IPS-15b (cell line): ENCODE data around the gene PLD2.

Experiments
- H3K27me3 ChIP-seq: one replicate; pipeline ENCODE4 v1.6.1; 2013; ENCODE audit warnings: low read length; ENCODE audit not compliant: control insufficient read depth, insufficient read depth
- H3K36me3 ChIP-seq: one replicate; pipeline ENCODE4 v1.6.1; 2013; ENCODE audit warnings: low read length; ENCODE audit not compliant: control insufficient read depth, insufficient read depth
- H3K4me1 ChIP-seq: one replicate; pipeline ENCODE4 v1.6.1; 2013; ENCODE audit warnings: mild to moderate bottlenecking, low read length; ENCODE audit not compliant: control insufficient read depth, insufficient read depth
- H3K4me3 ChIP-seq: one replicate; pipeline ENCODE4 v1.5.1; 2013; ENCODE audit warnings: low read depth, low read length
- H3K9ac ChIP-seq: one replicate; pipeline ENCODE4 v1.6.1; 2013; ENCODE audit warnings: low read depth, mild to moderate bottlenecking, low read length
- H3K9me3 ChIP-seq: one replicate; pipeline ENCODE4 v1.6.1; 2013; ENCODE audit warnings: mild to moderate bottlenecking, low read length; ENCODE audit not compliant: control insufficient read depth, insufficient read depth

Gene PLD2, protein sequence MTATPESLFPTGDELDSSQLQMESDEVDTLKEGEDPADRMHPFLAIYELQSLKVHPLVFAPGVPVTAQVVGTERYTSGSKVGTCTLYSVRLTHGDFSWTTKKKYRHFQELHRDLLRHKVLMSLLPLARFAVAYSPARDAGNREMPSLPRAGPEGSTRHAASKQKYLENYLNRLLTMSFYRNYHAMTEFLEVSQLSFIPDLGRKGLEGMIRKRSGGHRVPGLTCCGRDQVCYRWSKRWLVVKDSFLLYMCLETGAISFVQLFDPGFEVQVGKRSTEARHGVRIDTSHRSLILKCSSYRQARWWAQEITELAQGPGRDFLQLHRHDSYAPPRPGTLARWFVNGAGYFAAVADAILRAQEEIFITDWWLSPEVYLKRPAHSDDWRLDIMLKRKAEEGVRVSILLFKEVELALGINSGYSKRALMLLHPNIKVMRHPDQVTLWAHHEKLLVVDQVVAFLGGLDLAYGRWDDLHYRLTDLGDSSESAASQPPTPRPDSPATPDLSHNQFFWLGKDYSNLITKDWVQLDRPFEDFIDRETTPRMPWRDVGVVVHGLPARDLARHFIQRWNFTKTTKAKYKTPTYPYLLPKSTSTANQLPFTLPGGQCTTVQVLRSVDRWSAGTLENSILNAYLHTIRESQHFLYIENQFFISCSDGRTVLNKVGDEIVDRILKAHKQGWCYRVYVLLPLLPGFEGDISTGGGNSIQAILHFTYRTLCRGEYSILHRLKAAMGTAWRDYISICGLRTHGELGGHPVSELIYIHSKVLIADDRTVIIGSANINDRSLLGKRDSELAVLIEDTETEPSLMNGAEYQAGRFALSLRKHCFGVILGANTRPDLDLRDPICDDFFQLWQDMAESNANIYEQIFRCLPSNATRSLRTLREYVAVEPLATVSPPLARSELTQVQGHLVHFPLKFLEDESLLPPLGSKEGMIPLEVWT

DNA sequence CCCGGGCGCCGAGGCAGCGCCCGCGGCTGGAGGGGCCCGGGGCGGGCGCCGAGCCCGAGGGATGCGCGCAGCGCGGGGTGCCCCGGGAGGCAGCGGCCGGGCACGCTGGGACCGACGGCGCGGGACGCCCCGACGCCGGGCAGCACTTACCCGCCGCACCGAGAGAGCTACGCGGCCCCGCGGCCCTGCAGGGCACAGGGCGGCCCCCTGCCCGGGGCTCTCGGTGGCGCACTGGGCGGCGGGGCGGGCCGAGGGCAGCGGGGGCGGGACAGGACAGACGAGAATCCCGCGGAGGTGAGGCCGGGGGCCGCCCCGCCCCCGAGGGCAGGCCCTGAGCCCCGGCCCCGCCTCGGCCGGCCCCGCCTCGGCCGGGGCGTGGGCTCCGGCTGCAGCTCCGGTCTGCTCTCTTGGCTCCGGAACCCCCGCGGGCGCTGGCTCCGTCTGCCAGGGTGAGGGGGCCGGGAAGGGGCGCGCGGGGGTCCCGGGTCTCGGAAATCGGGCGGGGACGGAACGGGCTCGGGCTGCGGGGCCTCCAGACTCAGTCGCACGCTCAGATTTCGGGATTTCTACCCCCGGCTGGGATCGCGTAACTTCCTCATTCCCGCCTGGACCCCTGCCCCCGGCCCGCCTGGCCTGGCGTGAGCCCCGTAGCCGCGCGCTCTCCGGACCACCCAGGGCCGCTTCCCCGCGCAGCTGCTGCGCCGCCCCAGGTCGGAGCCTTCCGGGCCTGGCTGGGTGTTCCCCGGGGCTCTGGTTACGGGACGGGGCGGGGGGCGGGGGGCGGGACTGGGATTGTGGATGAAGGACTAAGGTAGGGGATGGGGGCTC lies at the start of gene PLD2:
Gene PLD2, plus strand, starts transcription at position 376 of the 828 bp plus-strand sequence. CDS start 621 bp downstream, outside the sequence.
- H3K9ac ChIP-seq, result peak within 1 kb of the TSS; percentile 70
- no peaks in the 10 kb centered on the region for H3K9me3 ChIP-seq
- no peaks in the 10 kb centered on the region for H3K27me3 ChIP-seq
- peaks cover 19% of the 10 kb centered on the region for H3K36me3 ChIP-seq
- H3K4me1 ChIP-seq, result no peaks in the 10 kb centered on the region
- peak within 1 kb of the TSS; percentile 82 for H3K4me3 ChIP-seq

DNA sequence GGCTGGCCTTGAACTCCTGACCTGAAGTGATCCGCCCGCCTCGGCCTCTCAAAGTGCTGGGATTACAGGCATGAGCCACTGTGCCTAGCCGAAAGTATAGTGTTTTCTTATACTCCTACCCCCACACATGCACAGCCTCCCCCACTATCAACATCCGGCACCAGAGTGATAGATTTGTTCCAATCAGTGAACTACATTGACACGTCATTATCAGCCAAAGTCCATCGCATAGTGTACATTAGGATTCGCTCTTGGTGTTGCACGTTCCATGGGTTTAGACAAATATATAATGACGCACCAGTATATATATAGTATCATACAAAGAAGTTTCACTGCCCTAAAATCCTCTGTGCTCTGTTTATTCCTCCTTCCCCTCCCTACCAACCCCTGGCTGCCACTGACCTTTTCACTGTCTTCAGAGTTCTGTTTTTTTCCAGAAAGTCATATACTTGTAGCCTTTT lies 47.1 kb upstream of the PLD2 start:
- Histone ChIP-seq H3K9ac (no peak overlapping the region), H3K9me3 (no peaks in the 10 kb centered on the region), H3K36me3 (no peaks in the 10 kb centered on the region), H3K4me3 (no peak overlapping the region), H3K27me3 (no peaks in the 10 kb centered on the region), H3K4me1 (no peaks in the 10 kb centered on the region)

DNA sequence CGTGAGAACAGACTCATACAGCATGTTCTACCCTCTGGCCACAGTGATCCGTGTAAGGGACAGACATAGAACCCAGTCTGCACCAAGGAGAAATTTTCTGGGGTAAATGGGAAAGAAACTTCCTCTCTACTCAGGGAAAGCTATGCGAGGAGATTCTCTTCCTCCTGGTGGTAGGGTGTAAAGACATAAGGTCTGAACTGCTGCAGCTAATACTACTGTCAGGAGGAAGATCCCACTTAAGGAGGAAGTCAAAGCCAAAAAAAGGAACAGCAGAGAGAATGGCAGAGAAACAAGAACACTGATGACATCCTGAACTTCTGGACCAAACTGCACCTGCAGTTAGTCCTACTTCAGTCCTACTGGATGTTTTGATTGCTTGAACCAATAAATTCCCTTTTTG lies 42.4 kb upstream of the PLD2 start:
- H3K27me3 ChIP-seq, result no peaks in the 10 kb centered on the region
- H3K4me1 ChIP-seq, result no peaks in the 10 kb centered on the region
- H3K4me3 ChIP-seq, result no peak overlapping the region
- H3K9me3 ChIP-seq, result no peaks in the 10 kb centered on the region
- H3K9ac ChIP-seq, result no peak overlapping the region
- no peaks in the 10 kb centered on the region for H3K36me3 ChIP-seq

DNA sequence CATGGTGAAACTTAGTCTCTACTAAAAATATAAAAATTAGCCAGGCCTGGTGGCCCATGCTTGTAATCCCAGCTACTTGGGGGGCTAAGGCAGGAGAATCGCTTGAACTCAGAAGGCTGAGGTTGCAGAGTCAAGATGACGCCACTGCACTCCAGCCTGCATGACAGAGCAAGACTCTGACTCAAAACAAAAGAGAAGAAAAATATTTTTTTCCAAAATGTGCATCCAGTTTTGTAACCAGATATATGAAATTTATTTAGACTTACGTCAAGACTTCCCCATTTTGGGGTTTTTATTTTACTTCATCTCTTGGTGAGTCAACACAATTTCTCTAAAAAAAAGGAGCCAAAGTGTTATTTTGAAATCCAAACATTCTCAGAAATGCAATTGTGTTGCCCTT lies 40.8 kb upstream of the PLD2 start:
- H3K4me3 ChIP-seq, result no peak overlapping the region
- no peaks in the 10 kb centered on the region for H3K27me3 ChIP-seq
- H3K36me3 ChIP-seq, result no peaks in the 10 kb centered on the region
- no peak overlapping the region for H3K9ac ChIP-seq
- H3K9me3 ChIP-seq, result no peaks in the 10 kb centered on the region
- no peaks in the 10 kb centered on the region for H3K4me1 ChIP-seq

DNA sequence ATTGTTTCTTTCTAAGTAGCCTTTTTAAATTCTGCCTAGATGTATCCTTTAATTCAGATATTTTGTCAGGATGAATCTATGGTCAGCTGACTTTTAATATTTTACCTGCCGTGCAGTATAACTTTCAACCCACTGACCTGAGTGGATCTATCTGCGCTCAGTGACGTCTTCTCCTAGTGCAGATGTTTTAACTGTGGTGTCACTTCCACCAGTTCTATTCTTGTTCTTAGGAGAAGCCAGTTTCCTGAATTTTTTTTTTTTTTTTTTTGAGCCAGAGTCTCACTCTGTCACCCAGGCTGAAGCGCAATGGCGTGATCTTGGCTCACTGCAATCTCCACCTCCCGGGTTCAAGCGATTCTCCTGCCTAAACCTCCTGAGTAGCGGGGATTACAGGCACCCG lies 40.2 kb upstream of the PLD2 start:
- H3K9ac ChIP-seq, result no peak overlapping the region
- H3K9me3 ChIP-seq, result no peaks in the 10 kb centered on the region
- H3K27me3 ChIP-seq, result no peaks in the 10 kb centered on the region
- no peaks in the 10 kb centered on the region for H3K4me1 ChIP-seq
- no peak overlapping the region for H3K4me3 ChIP-seq
- H3K36me3 ChIP-seq, result no peaks in the 10 kb centered on the region

DNA sequence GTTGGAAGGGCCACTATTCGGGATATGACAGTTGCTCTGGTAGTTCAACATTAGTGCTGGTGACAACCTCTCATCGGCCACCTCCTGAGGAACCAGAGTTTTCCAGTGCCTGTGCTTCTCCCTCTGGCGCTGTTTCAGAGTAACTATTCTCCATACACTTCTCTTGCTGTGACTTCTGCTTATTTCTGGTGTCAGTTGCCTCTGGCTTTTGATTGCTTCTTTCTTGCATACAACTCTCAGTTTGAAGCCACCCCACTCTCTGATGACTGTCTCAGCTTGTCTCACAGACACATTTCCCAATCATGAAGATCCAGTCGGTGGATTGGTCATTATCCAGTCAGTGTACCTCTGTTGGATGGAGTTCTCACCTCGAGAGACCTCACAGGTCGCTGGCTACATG lies 38.7 kb upstream of the PLD2 start:
- no peaks in the 10 kb centered on the region for H3K4me1 ChIP-seq
- no peaks in the 10 kb centered on the region for H3K36me3 ChIP-seq
- no peak overlapping the region for H3K9ac ChIP-seq
- no peaks in the 10 kb centered on the region for H3K9me3 ChIP-seq
- no peak overlapping the region for H3K4me3 ChIP-seq
- no peaks in the 10 kb centered on the region for H3K27me3 ChIP-seq

DNA sequence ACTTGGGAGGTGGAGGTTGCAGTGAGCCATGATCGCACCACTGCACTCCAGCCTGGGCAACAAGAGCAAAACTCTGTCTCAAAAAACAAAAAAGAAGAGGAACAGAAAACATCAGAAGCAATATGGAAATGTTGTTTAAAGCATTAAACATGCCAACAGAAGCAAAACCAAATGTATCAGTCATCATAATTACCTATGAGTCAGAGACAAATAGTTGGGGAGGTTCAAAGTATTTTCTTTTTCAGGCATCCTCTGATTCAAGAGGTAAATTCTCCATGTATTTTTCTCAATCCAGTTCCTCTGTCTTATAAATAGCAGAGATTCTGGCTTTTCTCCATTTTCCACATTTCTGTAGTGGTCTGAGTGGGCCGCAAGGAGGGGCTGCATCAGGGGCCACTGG lies 37.3 kb upstream of the PLD2 start:
- Histone ChIP-seq H3K36me3 (no peaks in the 10 kb centered on the region), H3K9ac (no peak overlapping the region), H3K4me1 (no peaks in the 10 kb centered on the region), H3K4me3 (no peak overlapping the region), H3K9me3 (no peaks in the 10 kb centered on the region), H3K27me3 (no peaks in the 10 kb centered on the region)

DNA sequence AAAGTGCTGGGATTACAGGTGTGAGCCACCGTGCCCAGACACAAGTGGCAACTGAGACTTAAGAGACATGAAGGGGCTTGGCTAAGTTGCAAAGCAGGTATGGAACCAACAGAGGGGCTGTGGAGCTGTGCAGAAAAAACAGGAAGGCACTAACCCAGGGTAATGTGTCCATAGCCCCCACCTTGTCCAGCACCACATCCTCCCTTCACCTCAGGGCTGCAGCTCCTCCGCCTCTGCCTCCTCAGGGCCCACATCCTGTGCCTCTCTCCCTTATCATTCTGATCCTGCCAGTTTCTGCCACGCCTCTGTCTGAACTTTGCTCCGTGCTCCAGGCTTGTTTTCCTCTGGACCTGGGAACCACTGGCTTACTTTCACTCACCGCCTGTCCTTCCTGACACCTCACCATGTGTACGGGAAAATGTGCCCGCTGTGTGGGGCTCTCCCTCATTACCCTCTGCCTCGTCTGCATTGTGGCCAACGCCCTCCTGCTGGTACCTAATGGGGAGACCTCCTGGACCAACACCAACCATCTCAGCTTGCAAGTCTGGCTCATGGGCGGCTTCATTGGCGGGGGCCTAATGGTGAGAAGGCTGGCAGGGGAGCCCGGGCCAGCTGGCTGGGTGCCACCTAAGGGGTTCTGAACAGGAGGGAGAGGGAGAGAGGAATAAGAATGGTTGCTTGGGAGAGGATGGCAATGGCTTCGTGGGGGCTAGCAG lies 35.3 kb upstream of the PLD2 start, which contains the start of gene TM4SF5:
Gene TM4SF5, plus strand, starts transcription at position 368 of the 716 bp plus-strand sequence. Its CDS starts 37 bp downstream, at position 405.
- Histone ChIP-seq H3K9me3 (no peaks in the 10 kb centered on the region), H3K27me3 (no peaks in the 10 kb centered on the region), H3K36me3 (no peaks in the 10 kb centered on the region), H3K9ac (no peak within 1 kb of the TSS), H3K4me1 (no peaks in the 10 kb centered on the region), H3K4me3 (no peak within 1 kb of the TSS)

DNA sequence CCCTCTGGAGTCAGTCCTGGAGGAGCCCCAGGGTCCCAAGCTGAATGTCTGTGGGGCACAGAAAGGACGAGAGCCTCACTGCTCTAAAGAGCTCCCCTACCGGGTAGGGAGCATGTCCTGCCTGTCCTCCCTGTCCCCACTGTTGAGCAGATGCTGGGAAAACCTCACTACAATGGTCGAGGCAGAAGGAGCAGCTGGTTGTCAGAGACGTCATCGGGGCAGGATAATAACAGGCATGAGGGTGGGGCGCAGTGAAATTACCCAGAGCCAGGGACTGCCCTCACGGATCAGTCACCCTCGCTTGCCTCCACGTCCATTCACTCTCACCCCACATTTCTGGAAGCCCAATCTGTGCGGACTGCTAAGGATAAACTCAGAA lies 34.7 kb upstream of the PLD2 start:
- no peaks in the 10 kb centered on the region for H3K27me3 ChIP-seq
- no peaks in the 10 kb centered on the region for H3K4me1 ChIP-seq
- no peak overlapping the region for H3K4me3 ChIP-seq
- H3K9ac ChIP-seq, result no peak overlapping the region
- H3K9me3 ChIP-seq, result no peaks in the 10 kb centered on the region
- no peaks in the 10 kb centered on the region for H3K36me3 ChIP-seq

DNA sequence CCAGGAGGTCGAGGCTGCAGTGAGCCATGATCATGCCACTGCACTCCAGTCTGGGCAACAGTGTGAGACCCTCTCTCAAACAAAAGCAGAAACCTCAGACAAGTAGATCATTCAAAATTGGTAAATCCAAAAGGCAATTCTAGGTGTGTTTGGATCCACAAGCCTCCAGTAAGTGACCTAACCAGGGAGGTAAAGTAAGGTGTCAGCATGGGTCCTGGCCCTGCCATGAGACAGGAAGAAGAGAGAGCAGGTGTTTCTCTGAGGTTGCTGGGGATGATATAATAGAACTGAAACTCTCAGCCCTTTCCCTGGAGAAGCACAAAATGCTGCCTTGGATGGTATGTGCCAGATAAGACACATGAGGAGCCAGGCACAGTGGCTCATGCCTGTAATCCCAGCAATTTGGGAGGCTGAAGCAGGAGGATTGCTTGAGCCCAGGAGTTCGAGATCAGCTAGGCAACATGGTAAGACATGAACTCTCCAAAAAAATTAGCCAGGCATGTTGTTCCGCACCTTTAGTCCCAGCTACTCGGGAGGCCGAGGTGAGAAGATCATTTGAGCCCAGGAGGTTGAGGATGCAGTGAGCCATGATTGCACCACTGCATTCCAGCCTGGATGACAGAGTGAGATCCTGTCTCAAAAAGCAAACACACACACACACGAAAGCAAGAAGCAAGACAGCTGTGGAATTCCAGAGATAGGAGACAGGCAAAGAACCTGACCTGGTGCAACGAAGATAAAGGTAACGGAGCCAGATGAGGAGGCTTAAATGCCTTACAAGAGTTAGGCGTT lies 28.8 kb upstream of the PLD2 start:
- Histone ChIP-seq H3K9ac (no peak overlapping the region), H3K4me3 (no peak overlapping the region), H3K9me3 (no peaks in the 10 kb centered on the region), H3K36me3 (no peaks in the 10 kb centered on the region), H3K4me1 (no peaks in the 10 kb centered on the region), H3K27me3 (peaks cover 7% of the 10 kb centered on the region)
